Fibroblast of lung (primary cell): Measurements from ENCODE around the gene DKKL1. TPM values are rescaled to one million over a fixed set of nuclear protein-coding genes. Genes with fewer than 3 reads are reported as not detected.

Source experiments
- DNase-seq, 2 donors: peaks; one replicate each; pipeline versions ENCODE4 v3.0.0 to v3.0.0-alpha.2; 2010; ENCODE audit warnings: low read depth in 2 of 2
- H2AFZ ChIP-seq: 2 replicates; pipeline ENCODE4 v1.5.1; 2012; ENCODE audit warnings: low read length, control low read depth, inconsistent platforms
- H3K27ac ChIP-seq: 2 replicates; pipeline ENCODE4 v1.5.1; 2011; ENCODE audit warnings: low read length, control low read depth; ENCODE audit not compliant: insufficient read depth
- H3K27me3 ChIP-seq: 2 replicates; pipeline ENCODE4 v1.5.1; 2011; ENCODE audit warnings: mild to moderate bottlenecking, low read length; ENCODE audit not compliant: control insufficient read depth, insufficient read depth
- H3K36me3 ChIP-seq: 2 replicates; pipeline ENCODE4 v1.5.1; 2011; ENCODE audit warnings: low read length; ENCODE audit not compliant: control insufficient read depth, insufficient read depth
- H3K4me1 ChIP-seq: 2 replicates; pipeline ENCODE4 v1.5.1; 2011; ENCODE audit warnings: low read length; ENCODE audit not compliant: control insufficient read depth, insufficient read depth; ENCODE audit errors: extremely low read depth
- H3K4me2 ChIP-seq: 2 replicates; pipeline ENCODE4 v1.5.1; 2011; ENCODE audit warnings: low read length, control low read depth; ENCODE audit not compliant: insufficient read depth; ENCODE audit errors: extremely low read depth
- H3K4me3 ChIP-seq, 4 experiments: fragments of 200-600 bp in 1 of 4; sonication (generic) in 1 of 4; replicated peaks in 1 of 4; 2 replicates each; pipeline ENCODE4 v1.5.1; 2011 to 2016; ENCODE audit warnings: low read length in 4 of 4, low read depth in 3 of 4, mild to moderate bottlenecking in 3 of 4, control low read depth in 2 of 4, inconsistent platforms in 1 of 4, mixed read lengths in 1 of 4; ENCODE audit not compliant: insufficient read depth in 1 of 4; ENCODE audit errors: control extremely low read depth in 1 of 4
- H3K79me2 ChIP-seq: 2 replicates; pipeline ENCODE4 v1.5.1; 2012; ENCODE audit warnings: mild to moderate bottlenecking, low read length, inconsistent platforms; ENCODE audit not compliant: control insufficient read depth, insufficient read depth
- H3K9ac ChIP-seq: 2 replicates; pipeline ENCODE4 v1.5.1; 2011; ENCODE audit warnings: mild to moderate bottlenecking, low read length, control low read depth; ENCODE audit not compliant: insufficient read depth
- H3K9me3 ChIP-seq: 2 replicates; pipeline ENCODE4 v1.5.1; 2012; ENCODE audit warnings: low read depth, low read length; ENCODE audit not compliant: control insufficient read depth, insufficient read depth
- H4K20me1 ChIP-seq: 2 replicates; pipeline ENCODE4 v1.5.1; 2011; ENCODE audit warnings: low read length; ENCODE audit not compliant: control insufficient read depth, insufficient read depth; ENCODE audit errors: extremely low read depth
- CTCF ChIP-seq, 2 donors: IDR thresholded peaks in 1 of 2; conservative IDR thresholded peaks in 1 of 2; 1 replicate in 1 of 2; 2 replicates in 1 of 2; pipeline ENCODE4 v1.5.1; 2011 to 2012; ENCODE audit warnings: low read length in 2 of 2, control low read depth in 1 of 2, inconsistent platforms in 1 of 2, low read depth in 1 of 2, mild to moderate bottlenecking in 1 of 2
- EZH2 ChIP-seq: IDR thresholded peaks from 2 replicates; pipeline ENCODE4 v1.5.1; 2012; ENCODE audit warnings: low read length, control low read depth, mild to moderate bottlenecking; ENCODE audit errors: missing control alignments
- polyA plus RNA-seq, 2 donors: library from polyadenylated mRNA; depleted of rRNA in 1 of 2; stranded (reverse) in 1 of 2; unstranded in 1 of 2; fragments of >200 nt; gene quantifications; 2 replicates each; pipeline ENCODE4 v1.2.1, GENCODE V29; 2011 to 2012; ENCODE audit warnings: missing spikeins in 1 of 2
- total RNA-seq: library from RNA; depleted of rRNA; stranded (reverse); fragments of >200 nt; gene quantifications from 2 replicates; pipeline ENCODE4 v1.2.1, GENCODE V29; 2014

DKKL1 gene
- total and polyA plus RNA-seq, 2 donors (not counting 1 experiment from before 2014, with no cell fraction given) = 0.19 TPM; not detected in 1

DNA sequence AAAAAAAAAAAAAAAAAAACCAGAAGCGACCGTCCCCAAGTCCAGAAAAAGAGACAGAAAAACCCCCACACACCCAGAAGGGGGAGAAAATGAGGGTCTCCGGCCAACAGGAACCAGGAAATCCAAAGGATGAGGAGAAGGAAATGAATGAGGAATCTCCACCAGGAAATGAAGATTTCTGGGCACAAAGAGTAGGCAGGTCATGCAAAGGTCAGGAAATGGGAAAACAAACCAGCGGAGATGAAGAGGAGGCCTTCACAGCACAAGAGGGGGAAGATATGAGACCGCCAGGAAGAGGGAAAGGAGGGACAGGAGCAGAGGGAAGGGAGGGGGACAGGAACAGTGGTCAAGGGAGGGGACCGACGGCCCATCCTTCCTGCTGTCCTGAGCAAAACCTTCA, 7.3 kb upstream of the DKKL1 start:
- Histone ChIP-seq H3K9ac (peak overlapping the region; percentile 2), H2AFZ (no peak overlapping the region), H3K27me3 (no peaks in the 10 kb centered on the region), H3K4me2 (no peak overlapping the region), H4K20me1 (no peaks in the 10 kb centered on the region), H3K79me2 (peaks cover 3% of the 10 kb centered on the region), H3K4me1 (no peaks in the 10 kb centered on the region), H3K4me3 (no peak overlapping the region), H3K27ac (no peak overlapping the region), H3K36me3 (peaks cover 13% of the 10 kb centered on the region), H3K9me3 (no peaks in the 10 kb centered on the region)
- TF ChIP-seq CTCF (conservative IDR thresholded peaks at IDR 0.05 in 1 of 2, IDR thresholded peaks at IDR 0.05 in 1 of 2; ENCODE audit: low read depth in 1 of 2, low read length in 2 of 2) (no peak), EZH2 (no peak)
- no peak for DNase-seq

- Histone ChIP-seq H3K9ac (no peak overlapping the region), H3K27me3 (no peaks in the 10 kb centered on the region), H2AFZ (no peak overlapping the region), H3K79me2 (peaks cover 3% of the 10 kb centered on the region), H3K4me2 (no peak overlapping the region), H3K27ac (no peak overlapping the region), H3K9me3 (no peaks in the 10 kb centered on the region), H3K4me1 (no peaks in the 10 kb centered on the region), H3K4me3 (no peak overlapping the region), H4K20me1 (no peaks in the 10 kb centered on the region), H3K36me3 (peaks cover 13% of the 10 kb centered on the region)
- no peak for DNase-seq
- TF ChIP-seq EZH2 (no peak), CTCF (conservative IDR thresholded peaks at IDR 0.05 in 1 of 2, IDR thresholded peaks at IDR 0.05 in 1 of 2; ENCODE audit: low read depth in 1 of 2, low read length in 2 of 2) (no peak)
Observed at GRCh38 chr19:49357186-49357585, 6.5 kb upstream of the DKKL1 start.

GRCh38 chr19:49359851-49360820, 3.5 kb upstream of the DKKL1 start:
- Histone ChIP-seq H2AFZ (no peak overlapping the region), H3K9ac (no peak overlapping the region), H4K20me1 (no peaks in the 10 kb centered on the region), H3K4me1 (peaks cover 6% of the 10 kb centered on the region), H3K4me3 (peak overlapping the region in 1 of 4 experiments; percentile 84), H3K79me2 (peaks cover 3% of the 10 kb centered on the region), H3K27me3 (no peaks in the 10 kb centered on the region), H3K36me3 (peaks cover 11% of the 10 kb centered on the region), H3K4me2 (no peak overlapping the region), H3K27ac (no peak overlapping the region), H3K9me3 (no peaks in the 10 kb centered on the region)
- no peak for TF ChIP-seq EZH2
- TF ChIP-seq CTCF (conservative IDR thresholded peaks at IDR 0.05 in 1 of 2, IDR thresholded peaks at IDR 0.05 in 1 of 2; ENCODE audit: low read depth in 1 of 2, low read length in 2 of 2) = no peak
- no peak for DNase-seq
